Measurements from ENCODE around the gene CLK1. TPM values are rescaled to one million over a fixed set of nuclear protein-coding genes. Genes with fewer than 3 reads are reported as not detected.

The CLK1 gene
- total and polyA plus RNA-seq, 4 donors = 89.3 to 361 (median 182) TPM

DNA sequence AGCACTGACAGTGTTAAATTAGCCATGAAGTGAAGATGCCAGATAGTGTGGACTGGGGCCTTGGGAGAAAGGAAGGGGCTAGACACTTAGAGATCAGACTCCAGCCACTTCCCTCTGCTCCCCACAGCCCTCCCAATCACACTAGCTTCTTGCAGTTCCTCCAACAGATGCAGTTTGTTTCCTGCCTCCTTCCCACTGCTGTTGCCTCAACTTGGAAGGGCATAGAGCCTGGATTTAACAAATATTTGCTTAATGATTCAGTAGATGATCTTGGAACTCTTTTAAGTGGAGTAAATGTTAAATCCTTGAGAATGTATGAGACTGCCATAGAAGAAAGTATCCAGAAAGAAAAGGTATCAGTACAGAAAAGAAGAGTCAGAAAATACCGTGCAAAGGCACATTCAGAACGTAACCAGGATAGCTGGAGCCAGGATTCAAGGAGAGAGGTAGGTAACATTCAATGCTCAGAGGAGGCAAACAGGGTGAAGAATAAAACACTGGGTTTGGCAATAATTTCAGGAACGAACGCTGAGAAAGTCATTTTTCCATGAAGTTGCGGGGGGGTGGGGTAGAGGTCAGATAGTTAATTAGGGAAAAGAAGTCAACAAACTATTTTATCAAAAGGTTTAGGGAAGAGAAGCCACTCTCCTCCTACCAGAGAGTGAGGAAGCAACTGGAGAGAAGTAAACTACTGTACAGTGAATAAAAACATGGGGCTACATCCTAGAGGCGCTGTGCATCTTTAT lies 54.0 kb downstream of the CLK1 start:
- WGBS, 2 donors = 5% methylated on average over 6 of the region's 6 CpGs
- H3K4me1 ChIP-seq (ENCODE audit: control insufficient read depth in 1 of 2, insufficient read depth in 2 of 2, low read length in 2 of 2) = no peaks in the 10 kb centered on the region
- no peaks in the 10 kb centered on the region for H3K27me3 ChIP-seq (ENCODE audit: control insufficient read depth in 1 of 2, insufficient read depth in 2 of 2, low read length in 1 of 2)
- peak; percentile 15 for ATAC-seq (ENCODE audit: low FRiP score)
- H3K9me3 ChIP-seq (ENCODE audit: control insufficient read depth, low read length) = no peaks in the 10 kb centered on the region
- intact Hi-C loops (cut with DNase I) = loop anchor here (2.0 to 5.0 kb wide), 4 partner anchors 48 to 98 kb away; partner anchors contain the start of gene CLK1 (in 2 of the 2)
- no peaks in the 10 kb centered on the region for H3K36me3 ChIP-seq (ENCODE audit: control insufficient read depth in 1 of 2, insufficient read depth in 2 of 2, low read length in 1 of 2)
- DNase-seq = peak in 1 of 2 donors; percentile 54
- H3K4me3 ChIP-seq (ENCODE audit: low read length in 2 of 2) = peak overlapping the region; percentile 83 to 91
- peak overlapping the region; percentile 83 to 97 for H3K27ac ChIP-seq (ENCODE audit: low read depth in 1 of 2, low read length in 2 of 2)

DNA sequence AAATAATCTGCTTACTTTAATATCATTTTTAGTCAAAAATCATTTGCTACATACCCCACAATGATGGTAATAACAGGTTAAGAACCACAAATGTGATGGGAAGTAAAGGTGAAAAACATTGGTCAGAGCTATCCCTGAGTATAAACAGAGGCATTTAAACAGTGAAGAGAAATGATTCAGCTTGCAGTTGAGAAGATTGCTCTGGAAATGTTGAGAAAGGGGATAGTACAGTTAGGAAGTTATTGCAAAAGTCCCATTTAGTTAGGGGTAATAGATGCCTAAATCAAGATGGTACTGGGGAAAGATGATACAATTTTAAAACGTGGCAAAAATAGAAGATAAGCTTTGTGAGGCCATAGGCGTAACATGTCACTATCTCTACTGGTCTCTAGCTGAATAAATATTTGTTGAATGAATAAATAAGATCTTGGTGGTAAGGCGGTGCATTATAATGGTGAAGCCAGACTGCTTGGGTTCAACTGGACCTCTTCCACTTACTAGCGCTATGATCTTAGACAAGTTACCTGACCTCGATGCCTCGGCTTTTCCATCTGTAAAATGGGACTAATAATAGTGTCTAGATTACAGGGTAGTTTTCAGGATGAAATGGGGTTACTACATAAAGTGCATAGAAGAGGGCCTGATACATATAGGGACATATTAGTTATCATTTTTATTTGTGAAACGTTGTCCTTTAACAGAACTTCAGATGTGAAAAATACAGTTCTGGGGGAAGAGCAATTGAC lies 54.8 kb downstream of the CLK1 start:
- ATAC-seq (ENCODE audit: low FRiP score) (no peak), DNase-seq (no peak)
- Histone ChIP-seq H3K27ac (ENCODE audit: low read depth in 1 of 2, low read length in 2 of 2) (peak overlapping the region; percentile 11 to 97), H3K27me3 (ENCODE audit: control insufficient read depth in 1 of 2, insufficient read depth in 2 of 2, low read length in 1 of 2) (no peaks in the 10 kb centered on the region), H3K36me3 (ENCODE audit: control insufficient read depth in 1 of 2, insufficient read depth in 2 of 2, low read length in 1 of 2) (no peaks in the 10 kb centered on the region), H3K4me3 (ENCODE audit: low read length in 2 of 2) (no peak overlapping the region), H3K4me1 (ENCODE audit: control insufficient read depth in 1 of 2, insufficient read depth in 2 of 2, low read length in 2 of 2) (no peaks in the 10 kb centered on the region), H3K9me3 (ENCODE audit: control insufficient read depth, low read length) (no peaks in the 10 kb centered on the region)
- WGBS, 2 donors = 75 to 78% methylated on average over 7 of the region's 7 CpGs
- intact Hi-C loops (cut with DNase I) = loop anchor here (2.0 to 5.0 kb wide), 4 partner anchors 47 to 97 kb away; partner anchors contain the start of gene CLK1 (in 2 of the 2)

Other genes with a start within 250 kb of the CLK1 start
- 100 to 1,000 TPM; 193 to 250 TPM for gene BZW1, start 52.7 kb downstream of the CLK1 start, total RNA-seq
- 10 to 100 TPM; 73.1 to 78.6 TPM for gene BZW1, start 52.7 kb downstream of the CLK1 start, polyA plus RNA-seq
- gene PPIL3, start 24.4 kb upstream of the CLK1 start, total RNA-seq = 10 to 100 TPM; 17.8 to 33.7 TPM
- 10 to 100 TPM; 21.4 to 39.2 TPM for gene PPIL3, start 24.4 kb upstream of the CLK1 start, polyA plus RNA-seq
- 10 to 100 TPM; 13.6 to 15.8 TPM for gene NIF3L1, start 24.7 kb upstream of the CLK1 start, total RNA-seq
- 10 to 100 TPM; 18.2 to 22.0 TPM for gene NIF3L1, start 24.7 kb upstream of the CLK1 start, polyA plus RNA-seq
- gene ORC2, start 99.0 kb upstream of the CLK1 start, total RNA-seq = 10 to 100 TPM; 28.8 to 35.6 TPM
- 10 to 100 TPM in 1 of 2 donors, 1 to 10 TPM in 1; 5.6 to 11.9 TPM for gene ORC2, start 99.0 kb upstream of the CLK1 start, polyA plus RNA-seq
- gene HYCC2, start 207.0 kb upstream of the CLK1 start, total RNA-seq = 10 to 100 TPM; 26.2 to 31.4 TPM
- 1 to 10 TPM; 4.8 to 5.3 TPM for gene HYCC2, start 207.0 kb upstream of the CLK1 start, polyA plus RNA-seq
- 10 to 100 TPM; 42.7 to 43.2 TPM for gene NDUFB3, start 207.3 kb upstream of the CLK1 start, total RNA-seq
- 100 to 1,000 TPM in 1 of 2 donors, 10 to 100 TPM in 1; 62.8 to 152 TPM for gene NDUFB3, start 207.3 kb upstream of the CLK1 start, polyA plus RNA-seq